ENCODE results near the gene FLYWCH2.
A peak's percentile ranks its signal among the peaks of the same experiment; 100 is the strongest.

DNA sequence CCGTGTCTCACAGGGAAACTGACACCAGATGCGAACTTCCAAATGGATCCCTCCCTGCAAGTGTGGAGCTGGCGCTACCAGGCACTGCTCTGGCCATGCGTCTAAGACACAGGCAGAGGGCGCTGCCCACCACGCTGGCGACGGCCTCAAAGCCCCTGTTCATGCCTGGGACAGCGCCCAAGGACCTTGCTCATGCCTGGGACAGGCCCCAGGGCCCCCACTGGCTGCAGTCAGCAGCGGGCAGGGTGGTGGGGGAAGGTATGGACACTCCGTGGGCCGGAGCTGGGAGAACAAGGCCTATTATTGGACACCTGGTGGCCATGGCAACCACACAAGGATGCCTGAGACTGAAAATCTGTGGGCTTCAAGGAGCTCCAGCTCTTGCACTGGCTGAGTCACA lies 44.1 kb upstream of the FLYWCH2 start:
- TF ChIP-seq GABPA (tag; conservative IDR thresholded peaks at IDR 0.05; ENCODE audit: low read depth), result no peak
- TF ChIP-seq EHMT2 (IDR thresholded peaks at IDR 0.05), result no peak
- no peak for TF ChIP-seq TFE3 (CRISPR knock-in tag; IDR thresholded peaks at IDR 0.05)
- no peak for TF ChIP-seq NFRKB (IDR thresholded peaks at IDR 0.05; ENCODE audit: low read depth)
- TF ChIP-seq, protein P1, sequence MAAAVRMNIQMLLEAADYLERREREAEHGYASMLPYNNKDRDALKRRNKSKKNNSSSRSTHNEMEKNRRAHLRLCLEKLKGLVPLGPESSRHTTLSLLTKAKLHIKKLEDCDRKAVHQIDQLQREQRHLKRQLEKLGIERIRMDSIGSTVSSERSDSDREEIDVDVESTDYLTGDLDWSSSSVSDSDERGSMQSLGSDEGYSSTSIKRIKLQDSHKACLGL (CRISPR knock-in tag; IDR thresholded peaks at IDR 0.05; ENCODE audit: borderline replicate concordance, poor library complexity, severe bottlenecking), result no peak
- no peak for TF ChIP-seq NCOA1 (IDR thresholded peaks at IDR 0.05; ENCODE audit: low read depth)
- TF ChIP-seq MAFK (IDR thresholded peaks at IDR 0.05; ENCODE audit: low read length), result no peak
- no peak for TF ChIP-seq SRSF1 (IDR thresholded peaks at IDR 0.05; ENCODE audit: low read depth, low read length)
- TF ChIP-seq SIN3A (IDR thresholded peaks at IDR 0.05; ENCODE audit: borderline replicate concordance in 2 of 2, control insufficient read depth in 1 of 2, low read depth in 2 of 2, low read length in 2 of 2), result no peak
- TF ChIP-seq SMC3 (conservative IDR thresholded peaks at IDR 0.05; ENCODE audit: insufficient read depth, low read depth, low read length), result peak; percentile 93
- TF ChIP-seq, protein P2, sequence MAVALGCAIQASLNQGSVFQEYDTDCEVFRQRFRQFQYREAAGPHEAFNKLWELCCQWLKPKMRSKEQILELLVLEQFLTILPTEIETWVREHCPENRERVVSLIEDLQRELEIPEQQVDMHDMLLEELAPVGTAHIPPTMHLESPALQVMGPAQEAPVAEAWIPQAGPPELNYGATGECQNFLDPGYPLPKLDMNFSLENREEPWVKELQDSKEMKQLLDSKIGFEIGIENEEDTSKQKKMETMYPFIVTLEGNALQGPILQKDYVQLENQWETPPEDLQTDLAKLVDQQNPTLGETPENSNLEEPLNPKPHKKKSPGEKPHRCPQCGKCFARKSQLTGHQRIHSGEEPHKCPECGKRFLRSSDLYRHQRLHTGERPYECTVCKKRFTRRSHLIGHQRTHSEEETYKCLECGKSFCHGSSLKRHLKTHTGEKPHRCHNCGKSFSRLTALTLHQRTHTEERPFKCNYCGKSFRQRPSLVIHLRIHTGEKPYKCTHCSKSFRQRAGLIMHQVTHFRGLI (CRISPR knock-in tag; IDR thresholded peaks at IDR 0.05), result no peak
- TF ChIP-seq ZNF282 (CRISPR knock-in tag; IDR thresholded peaks at IDR 0.05), result no peak
